ENCODE measurements around the gene DNAH8.

DNAH8 gene

GRCh38 chr6:38738261-38738660, 23.1 kb downstream of the DNAH8 start:
- TF ChIP-seq CTCF (IDR thresholded peaks at IDR 0.05; ENCODE audit: low read length, missing control alignments) = no peak
- no peak overlapping the region for H3K4me3 ChIP-seq (replicated peaks; ENCODE audit: low read depth, low read length)
- no peak for DNase-seq (ENCODE audit: low read depth)

GRCh38 chr6:38739532-38739931, 24.4 kb downstream of the DNAH8 start:
- peak; percentile 10 for DNase-seq (ENCODE audit: low read depth)
- peak; percentile 34 for TF ChIP-seq CTCF (IDR thresholded peaks at IDR 0.05; ENCODE audit: low read length, missing control alignments)

GRCh38 chr6:38749473-38749872, 34.4 kb downstream of the DNAH8 start:
- DNase-seq (ENCODE audit: low read depth) = no peak
- TF ChIP-seq CTCF (IDR thresholded peaks at IDR 0.05; ENCODE audit: low read length, missing control alignments) = no peak

More at GRCh38 chr6:38739532-38739931, 24.4 kb downstream of the DNAH8 start:
- no peak overlapping the region for H3K4me3 ChIP-seq (replicated peaks; ENCODE audit: low read depth, low read length)

GRCh38 chr6:38750968-38751615, 36.0 kb downstream of the DNAH8 start:
- no peak for TF ChIP-seq CTCF (IDR thresholded peaks at IDR 0.05; ENCODE audit: low read length, missing control alignments)
- no peak overlapping the region for H3K4me3 ChIP-seq (replicated peaks; ENCODE audit: low read depth, low read length)
- DNase-seq (ENCODE audit: low read depth) = no peak

More at GRCh38 chr6:38749473-38749872, 34.4 kb downstream of the DNAH8 start:
- no peak overlapping the region for H3K4me3 ChIP-seq (replicated peaks; ENCODE audit: low read depth, low read length)

DNA sequence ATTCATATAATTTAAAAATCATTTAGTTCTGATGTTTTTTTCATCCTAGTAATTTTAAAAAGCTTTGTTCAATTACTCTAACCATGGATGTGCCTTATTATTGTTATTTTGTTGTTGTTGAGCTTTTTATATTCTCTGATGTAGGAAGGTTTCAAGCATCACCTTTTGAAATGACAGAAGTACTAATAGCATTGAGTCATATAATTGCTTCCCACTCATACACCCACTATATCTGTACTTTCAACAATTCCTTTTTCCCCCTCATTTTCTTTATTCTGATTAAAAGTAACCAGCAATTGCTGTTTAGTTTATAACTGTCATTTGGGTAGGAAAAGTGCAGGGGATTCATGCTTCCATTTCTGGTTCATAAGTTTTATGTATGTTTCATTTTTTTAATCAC, 38.6 kb downstream of the DNAH8 start:
- TF ChIP-seq CTCF (IDR thresholded peaks at IDR 0.05; ENCODE audit: low read length, missing control alignments) = no peak
- no peak for DNase-seq (ENCODE audit: low read depth)

GRCh38 chr6:38755207-38755606, 40.1 kb downstream of the DNAH8 start:
- no peak for DNase-seq (ENCODE audit: low read depth)
- no peak overlapping the region for H3K4me3 ChIP-seq (replicated peaks; ENCODE audit: low read depth, low read length)
- no peak for TF ChIP-seq CTCF (IDR thresholded peaks at IDR 0.05; ENCODE audit: low read length, missing control alignments)

More for the DNA sequence above, 38.6 kb downstream of the DNAH8 start:
- H3K4me3 ChIP-seq (replicated peaks; ENCODE audit: low read depth, low read length) = no peak overlapping the region

- TF ChIP-seq CTCF (IDR thresholded peaks at IDR 0.05; ENCODE audit: low read length, missing control alignments) = no peak
- no peak for DNase-seq (ENCODE audit: low read depth)
- no peak overlapping the region for H3K4me3 ChIP-seq (replicated peaks; ENCODE audit: low read depth, low read length)
These were observed 40.8 kb downstream of the DNAH8 start for GRCh38 chr6:38755874-38756273.
